ENCODE results near the gene TP53.

DNA sequence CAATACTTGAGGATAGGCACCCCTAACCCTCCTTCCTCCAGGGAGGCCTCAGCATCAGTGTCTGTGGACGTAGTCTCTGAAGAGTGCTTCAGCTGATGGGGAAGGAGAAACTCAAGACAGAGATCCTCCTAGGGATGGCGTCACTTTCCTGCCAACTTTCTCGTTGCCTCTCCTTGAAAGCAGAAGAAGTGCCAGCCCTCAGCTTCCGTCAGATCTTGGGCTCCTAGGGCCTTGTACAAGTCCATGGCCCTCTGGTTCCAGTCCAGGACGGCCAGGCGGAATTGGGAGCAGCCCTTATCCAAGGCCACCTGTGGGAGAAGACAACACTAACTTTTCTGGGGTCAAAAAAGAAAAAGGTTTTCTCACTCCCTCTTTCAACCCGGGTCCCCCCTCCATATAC, 61.0 kb downstream of the TP53 start:
- TF ChIP-seq POLR2AphosphoS5 (IDR thresholded peaks at IDR 0.05) = no peak
- TF ChIP-seq, protein P1, sequence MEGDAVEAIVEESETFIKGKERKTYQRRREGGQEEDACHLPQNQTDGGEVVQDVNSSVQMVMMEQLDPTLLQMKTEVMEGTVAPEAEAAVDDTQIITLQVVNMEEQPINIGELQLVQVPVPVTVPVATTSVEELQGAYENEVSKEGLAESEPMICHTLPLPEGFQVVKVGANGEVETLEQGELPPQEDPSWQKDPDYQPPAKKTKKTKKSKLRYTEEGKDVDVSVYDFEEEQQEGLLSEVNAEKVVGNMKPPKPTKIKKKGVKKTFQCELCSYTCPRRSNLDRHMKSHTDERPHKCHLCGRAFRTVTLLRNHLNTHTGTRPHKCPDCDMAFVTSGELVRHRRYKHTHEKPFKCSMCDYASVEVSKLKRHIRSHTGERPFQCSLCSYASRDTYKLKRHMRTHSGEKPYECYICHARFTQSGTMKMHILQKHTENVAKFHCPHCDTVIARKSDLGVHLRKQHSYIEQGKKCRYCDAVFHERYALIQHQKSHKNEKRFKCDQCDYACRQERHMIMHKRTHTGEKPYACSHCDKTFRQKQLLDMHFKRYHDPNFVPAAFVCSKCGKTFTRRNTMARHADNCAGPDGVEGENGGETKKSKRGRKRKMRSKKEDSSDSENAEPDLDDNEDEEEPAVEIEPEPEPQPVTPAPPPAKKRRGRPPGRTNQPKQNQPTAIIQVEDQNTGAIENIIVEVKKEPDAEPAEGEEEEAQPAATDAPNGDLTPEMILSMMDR (IDR thresholded peaks at IDR 0.05) = no peak

All from transverse colon (tissue), 4 donors.